H9 (cell line): ENCODE data around the gene YBX3. TPM values are rescaled to one million over a fixed set of nuclear protein-coding genes. Genes with fewer than 3 reads are reported as not detected.

ENCODE experiments used
- DNase-seq: peaks from one replicate; pipeline ENCODE4 v3.0.0-alpha.2; 2017
- H2AFZ ChIP-seq: one replicate; pipeline ENCODE4 v1.6.1; 2013; ENCODE audit warnings: mild to moderate bottlenecking, low read length, control low read depth, moderate library complexity
- H2AK5ac ChIP-seq: 2 replicates; pipeline ENCODE4 v1.6.1; 2013; ENCODE audit warnings: low read length, control low read depth, mixed read lengths; ENCODE audit not compliant: insufficient read length
- H2BK120ac ChIP-seq: one replicate; pipeline ENCODE4 v1.6.1; 2013; ENCODE audit warnings: low read depth, mild to moderate bottlenecking, low read length, control low read depth, inconsistent platforms; ENCODE audit not compliant: poor library complexity, severe bottlenecking
- H2BK12ac ChIP-seq: 2 replicates; pipeline ENCODE4 v1.6.1; 2013; ENCODE audit warnings: low read length, control low read depth, mixed read lengths, low read depth; ENCODE audit not compliant: insufficient read length
- H2BK15ac ChIP-seq: 2 replicates; pipeline ENCODE4 v1.6.1; 2013; ENCODE audit warnings: low read depth, low read length, control low read depth
- H2BK20ac ChIP-seq: one replicate; pipeline ENCODE4 v1.6.1; 2013; ENCODE audit warnings: low read depth, mild to moderate bottlenecking, low read length, control low read depth, inconsistent platforms; ENCODE audit not compliant: poor library complexity, severe bottlenecking
- H2BK5ac ChIP-seq: 2 replicates; pipeline ENCODE4 v1.6.1; 2013; ENCODE audit warnings: low read length, control low read depth, mixed read lengths; ENCODE audit not compliant: insufficient read length
- H3K14ac ChIP-seq: 2 replicates; pipeline ENCODE4 v1.6.1; 2013; ENCODE audit warnings: low read length, control low read depth; ENCODE audit not compliant: insufficient read depth
- H3K18ac ChIP-seq: 2 replicates; pipeline ENCODE4 v1.6.1; 2013; ENCODE audit warnings: low read depth, mild to moderate bottlenecking, mixed read lengths, low read length, control low read depth; ENCODE audit not compliant: insufficient read length
- H3K23ac ChIP-seq: 2 replicates; pipeline ENCODE4 v1.6.1; 2013; ENCODE audit warnings: low read length, control low read depth, mixed read lengths, low read depth; ENCODE audit not compliant: insufficient read length
- H3K23me2 ChIP-seq: 2 replicates; pipeline ENCODE4 v1.6.1; 2013; ENCODE audit warnings: low read depth, mild to moderate bottlenecking, mixed read lengths, low read length, control low read depth; ENCODE audit not compliant: insufficient read length, poor library complexity, severe bottlenecking
- H3K27ac ChIP-seq: 2 replicates; pipeline ENCODE4 v1.5.1; 2013; ENCODE audit warnings: low read length, control low read depth, mixed read lengths, low read depth; ENCODE audit not compliant: insufficient read length
- H3K27me3 ChIP-seq: 2 replicates; pipeline ENCODE4 v1.6.1; 2013; ENCODE audit warnings: low read length, control low read depth, inconsistent platforms; ENCODE audit not compliant: insufficient read depth
- H3K4ac ChIP-seq: 2 replicates; pipeline ENCODE4 v1.6.1; 2013; ENCODE audit warnings: low read depth, mild to moderate bottlenecking, control low read depth, inconsistent platforms, low read length, moderate library complexity
- H3K4me1 ChIP-seq: 2 replicates; pipeline ENCODE4 v1.6.1; 2013; ENCODE audit warnings: low read length, control low read depth, inconsistent platforms; ENCODE audit not compliant: insufficient read depth
- H3K4me2 ChIP-seq: 2 replicates; pipeline ENCODE4 v1.6.1; 2013; ENCODE audit warnings: low read length, control low read depth, mixed read lengths; ENCODE audit not compliant: insufficient read length, insufficient read depth
- H3K56ac ChIP-seq: 2 replicates; pipeline ENCODE4 v1.6.1; 2013; ENCODE audit warnings: low read depth, mild to moderate bottlenecking, mixed read lengths, low read length, control low read depth; ENCODE audit not compliant: insufficient read length
- H3K79me1 ChIP-seq: 2 replicates; pipeline ENCODE4 v1.6.1; 2013; ENCODE audit warnings: low read depth, mild to moderate bottlenecking, moderate library complexity, low read length, control low read depth, inconsistent platforms; ENCODE audit not compliant: insufficient read depth, poor library complexity, severe bottlenecking
- H3K79me2 ChIP-seq: 2 replicates; pipeline ENCODE4 v1.6.1; 2013; ENCODE audit warnings: low read length, control low read depth, inconsistent platforms; ENCODE audit not compliant: insufficient read depth
- H3K9ac ChIP-seq: 2 replicates; pipeline ENCODE4 v1.6.1; 2013; ENCODE audit warnings: low read length, control low read depth, mixed read lengths; ENCODE audit not compliant: insufficient read length; ENCODE audit errors: extremely low read depth
- H3K9me3 ChIP-seq: one replicate; pipeline ENCODE4 v1.6.1; 2013; ENCODE audit warnings: low read depth, low read length, inconsistent platforms; ENCODE audit not compliant: control insufficient read depth
- H3T11ph ChIP-seq: one replicate; pipeline ENCODE4 v1.6.1; 2013; ENCODE audit warnings: mild to moderate bottlenecking, low read length, control low read depth, inconsistent platforms
- H4K20me1 ChIP-seq: one replicate; pipeline ENCODE4 v1.6.1; 2013; ENCODE audit not compliant: control insufficient read depth, insufficient read length, insufficient read depth
- H4K5ac ChIP-seq: 2 replicates; pipeline ENCODE4 v1.6.1; 2013; ENCODE audit warnings: low read depth, mild to moderate bottlenecking, mixed read lengths, low read length, control low read depth; ENCODE audit not compliant: insufficient read length
- H4K8ac ChIP-seq: replicated peaks from 2 replicates; pipeline ENCODE4 v1.6.1; 2013; ENCODE audit warnings: low read length, control low read depth, mixed read lengths, low read depth; ENCODE audit not compliant: insufficient read length
- H4K91ac ChIP-seq: 2 replicates; pipeline ENCODE4 v1.6.1; 2013; ENCODE audit warnings: low read depth, mild to moderate bottlenecking, moderate library complexity, mixed read lengths, low read length, control low read depth; ENCODE audit not compliant: insufficient read length
- H3K27ac Mint-ChIP-seq, 3 experiments: 2 replicates in 2 of 3; 3 replicates in 1 of 3; pipeline ENCODE4 v1.8.0; 2020 to 2021; ENCODE audit warnings: mixed read lengths in 3 of 3, mild to moderate bottlenecking in 1 of 3, moderate library complexity in 1 of 3
- H3K27me3 Mint-ChIP-seq: 2 replicates; pipeline ENCODE4 v1.8.0; 2021; ENCODE audit warnings: low read depth, mild to moderate bottlenecking, moderate library complexity, mixed read lengths
- H3K36me3 Mint-ChIP-seq, 3 experiments: 2 replicates in 2 of 3; 3 replicates in 1 of 3; pipeline ENCODE4 v1.8.0; 2020 to 2021; ENCODE audit warnings: low read depth in 3 of 3, mixed read lengths in 3 of 3; ENCODE audit not compliant: insufficient read depth in 1 of 3
- H3K4me1 Mint-ChIP-seq, 2 experiments: 2 replicates each; pipeline ENCODE4 v1.8.0; 2020; ENCODE audit warnings: mixed read lengths in 2 of 2
- H3K4me3 Mint-ChIP-seq, 2 experiments: 2 replicates in 1 of 2; 3 replicates in 1 of 2; pipeline ENCODE4 v1.8.0; 2020 to 2021; ENCODE audit warnings: mild to moderate bottlenecking in 2 of 2, mixed read lengths in 2 of 2, moderate library complexity in 1 of 2
- H3K9me3 Mint-ChIP-seq, 2 experiments: 2 replicates in 1 of 2; 3 replicates in 1 of 2; pipeline ENCODE4 v1.8.0; 2020; ENCODE audit warnings: mild to moderate bottlenecking in 2 of 2, mixed read lengths in 2 of 2, moderate library complexity in 1 of 2
- CTCF ChIP-seq: fragments of 200-600 bp; sonication (generic); conservative IDR thresholded peaks from 3 replicates; pipeline ENCODE4 v1.8.0; 2021; ENCODE audit warnings: antibody characterized with exemption, mild to moderate bottlenecking
- WGBS: extraction: QIAGEN DNeasy Blood & Tissue Kit; methylation state at CpG from one replicate; pipeline ENCODE4 v1.1.7; 2013; ENCODE audit warnings: missing lambda C conversion rate, low lambda C conversion rate, mixed read lengths; ENCODE audit not compliant: insufficient read length; ENCODE audit errors: extremely low coverage; 5-methylcytosine and 5-hydroxymethylcytosine counted together
- total RNA-seq: library from RNA; stranded (reverse); gene quantifications from 2 replicates; pipeline ENCODE4 v1.2.1, GENCODE V29; 2021

Gene YBX3
- total RNA-seq, 1 experiment from 2014 or later, result 343 TPM

GRCh38 chr12:10732066-10732465, 8.9 kb upstream of the YBX3 start:
- no peak overlapping the region for H3K4me2 ChIP-seq
- no peaks in the 10 kb centered on the region for H3K9me3 ChIP-seq
- no peak for TF ChIP-seq CTCF
- no peak overlapping the region for H4K5ac ChIP-seq
- H3K18ac ChIP-seq, result no peak overlapping the region
- no peak overlapping the region for H4K91ac ChIP-seq
- H3T11ph ChIP-seq, result no peak overlapping the region
- no peak for DNase-seq
- H3K27me3 ChIP-seq, result no peaks in the 10 kb centered on the region
- no peaks in the 10 kb centered on the region for H3K4me1 ChIP-seq
- H2AFZ ChIP-seq, result no peak overlapping the region
- H3K56ac ChIP-seq, result no peak overlapping the region
- H3K23me2 ChIP-seq, result no peaks in the 10 kb centered on the region
- H3K27ac Mint-ChIP-seq, result no peak overlapping the region
- no peaks in the 10 kb centered on the region for H4K20me1 ChIP-seq
- H3K9me3 Mint-ChIP-seq, result no peaks in the 10 kb centered on the region
- H3K4me3 Mint-ChIP-seq, result no peak overlapping the region
- H3K27me3 Mint-ChIP-seq, result peaks cover 10% of the 10 kb centered on the region
- no peaks in the 10 kb centered on the region for H3K36me3 Mint-ChIP-seq
- H2BK5ac ChIP-seq, result no peak overlapping the region
- WGBS, result no CpG with 5 or more reads among the region's 2 CpGs
- H3K4ac ChIP-seq, result no peak overlapping the region
- H2BK120ac ChIP-seq, result no peak overlapping the region
- H3K79me2 ChIP-seq, result no peaks in the 10 kb centered on the region
- H2AK5ac ChIP-seq, result no peak overlapping the region
- no peak overlapping the region for H3K9ac ChIP-seq
- no peak overlapping the region for H3K23ac ChIP-seq
- no peak overlapping the region for H2BK15ac ChIP-seq
- no peaks in the 10 kb centered on the region for H3K79me1 ChIP-seq
- no peak overlapping the region for H3K14ac ChIP-seq
- H2BK12ac ChIP-seq, result no peak overlapping the region
- H4K8ac ChIP-seq, result no peak overlapping the region
- no peak overlapping the region for H2BK20ac ChIP-seq
- H3K4me1 Mint-ChIP-seq, result no peaks in the 10 kb centered on the region
- no peak overlapping the region for H3K27ac ChIP-seq
